CD4-positive, alpha-beta T cell (primary cell): ENCODE results near the gene HTR6. TPM values are rescaled to one million over a fixed set of nuclear protein-coding genes. Genes with fewer than 3 reads are reported as not detected.

ENCODE experiments used
- ATAC-seq: fragments of 200-7000 bp; cut with Tn5 transposase; one replicate; pipeline ENCODE4 v1.10.0; 2022; ENCODE audit warnings: mild to moderate bottlenecking; ENCODE audit not compliant: poor library complexity
- CTCF ChIA-PET: fragments of 350-600 bp; sonication (Branson Sonifier 250); formaldehyde crosslinking; loops from one replicate; lab custom pipeline; 2021; ENCODE audit warnings: antibody characterized with exemption, inconsistent platforms; lab: Charles Lee
- POLR2A ChIA-PET: fragments of 350-600 bp; sonication (Branson Sonifier 250); formaldehyde crosslinking; loops from one replicate; lab custom pipeline; 2021; ENCODE audit warnings: antibody characterized with exemption, inconsistent platforms; lab: Charles Lee
- DNase-seq, 14 experiments: peaks; one replicate each; pipeline ENCODE4 v3.0.0-alpha.2; 2013 to 2020; ENCODE audit warnings: mixed read lengths in 2 of 14
- H3K27ac ChIP-seq, 2 donors: one replicate each; pipeline versions ENCODE4 v1.5.1 to v1.7.0; 2013; ENCODE audit warnings: low read length in 2 of 2, low read depth in 1 of 2, mild to moderate bottlenecking in 1 of 2
- H3K27me3 ChIP-seq, 2 experiments: 1 replicate in 1 of 2; 2 replicates in 1 of 2; pipeline versions ENCODE4 v1.6.1 to v1.7.0; 2013; ENCODE audit warnings: low read length in 2 of 2, control low read depth in 1 of 2, mild to moderate bottlenecking in 1 of 2, moderate library complexity in 1 of 2; ENCODE audit not compliant: insufficient read depth in 2 of 2, control insufficient read depth in 1 of 2
- H3K36me3 ChIP-seq: one replicate; pipeline ENCODE4 v1.6.1; 2013; ENCODE audit warnings: low read length, control low read depth; ENCODE audit not compliant: insufficient read depth
- H3K4me1 ChIP-seq: one replicate; pipeline ENCODE4 v1.6.1; 2013; ENCODE audit warnings: low read length, control low read depth; ENCODE audit not compliant: insufficient read depth
- H3K4me3 ChIP-seq: one replicate; pipeline ENCODE4 v1.5.1; 2013; ENCODE audit warnings: mild to moderate bottlenecking, low read length, moderate library complexity
- H3K9me3 ChIP-seq, 2 experiments: 1 replicate in 1 of 2; 2 replicates in 1 of 2; pipeline versions ENCODE4 v1.6.1 to v1.7.0; 2013; ENCODE audit warnings: low read length in 2 of 2, mild to moderate bottlenecking in 2 of 2, control low read depth in 1 of 2, moderate library complexity in 1 of 2; ENCODE audit not compliant: control insufficient read depth in 1 of 2, insufficient read depth in 1 of 2
- H3K27ac Mint-ChIP-seq: one replicate; pipeline ENCODE4 v1.8.0; 2020; ENCODE audit warnings: mixed read lengths
- H3K27me3 Mint-ChIP-seq: one replicate; pipeline ENCODE4 v1.8.0; 2021; ENCODE audit warnings: mixed read lengths
- H3K36me3 Mint-ChIP-seq: one replicate; pipeline ENCODE4 v1.8.0; 2021; ENCODE audit warnings: low read depth, mixed read lengths
- H3K4me1 Mint-ChIP-seq: one replicate; pipeline ENCODE4 v1.8.0; 2021; ENCODE audit warnings: low read depth, mixed read lengths
- H3K4me3 Mint-ChIP-seq: one replicate; pipeline ENCODE4 v1.8.0; 2020; ENCODE audit warnings: mild to moderate bottlenecking, mixed read lengths
- H3K9me3 Mint-ChIP-seq: one replicate; pipeline ENCODE4 v1.8.0; 2020; ENCODE audit warnings: mixed read lengths
- CTCF ChIP-seq: fragments of 200-600 bp; IDR thresholded peaks from one replicate; pipeline ENCODE4 v1.8.0; 2022; ENCODE audit warnings: antibody characterized with exemption, mild to moderate bottlenecking
- intact Hi-C, 2 experiments: fragments of 100-400 bp; cut with DNase I in 1 of 2; cut with micrococcal nuclease in 1 of 2; formaldehyde crosslinking; loops; one replicate each; pipeline versions ENCODE4 v1.15.1 to v1.9.0; 2023 to 2025; cut with DNase I, micrococcal nuclease
- total RNA-seq, 174 experiments: library from RNA in 2 of 174; stranded (reverse) in 2 of 174; gene quantifications; one replicate each; pipeline ENCODE4 v1.2.3 and lab custom pipeline; 2021 to 2026

Gene HTR6
- total RNA-seq, 2 experiments from 2014 or later, result 2.1 to 2.2 TPM

GRCh38 chr1:19717467-19717866 lies 52.8 kb downstream of the HTR6 start:
- no peak overlapping the region for H3K4me3 ChIP-seq
- Mint-ChIP-seq H3K9me3 (no peaks in the 10 kb centered on the region), H3K4me3 (no peak overlapping the region), H3K27ac (no peak overlapping the region), H3K4me1 (peaks cover 6% of the 10 kb centered on the region), H3K36me3 (peaks cover 16% of the 10 kb centered on the region), H3K27me3 (no peaks in the 10 kb centered on the region)
- H3K27ac ChIP-seq, result no peak overlapping the region
- ChIA-PET CTCF (no interaction called here), POLR2A (no interaction called here)
- H3K36me3 ChIP-seq, result peaks cover 5% of the 10 kb centered on the region
- no peaks in the 10 kb centered on the region for H3K27me3 ChIP-seq
- DNase-seq (no peak), ATAC-seq (no peak)
- no peak for TF ChIP-seq CTCF
- peaks cover 7% of the 10 kb centered on the region for H3K4me1 ChIP-seq
- intact Hi-C loops, result loop anchor here in 1 of 2 experiments (5.0 kb wide), 1 partner anchor 435 kb away; no protein-coding TSS in a partner anchor
- H3K9me3 ChIP-seq, result no peaks in the 10 kb centered on the region

GRCh38 chr1:19720174-19720573 lies 55.5 kb downstream of the HTR6 start:
- no peaks in the 10 kb centered on the region for H3K27me3 ChIP-seq
- intact Hi-C loops, result no loop called here
- H3K27ac Mint-ChIP-seq, result no peak overlapping the region
- no peaks in the 10 kb centered on the region for H3K9me3 Mint-ChIP-seq
- no peak for TF ChIP-seq CTCF
- ATAC-seq (no peak), DNase-seq (no peak)
- CTCF ChIA-PET, result no interaction called here
- no peaks in the 10 kb centered on the region for H3K9me3 ChIP-seq
- H3K4me1 ChIP-seq, result peaks cover 7% of the 10 kb centered on the region
- H3K4me1 Mint-ChIP-seq, result peaks cover 6% of the 10 kb centered on the region
- peaks cover 34% of the 10 kb centered on the region for H3K36me3 Mint-ChIP-seq
- H3K27me3 Mint-ChIP-seq, result no peaks in the 10 kb centered on the region
- H3K36me3 ChIP-seq, result peaks cover 15% of the 10 kb centered on the region
- no peak overlapping the region for H3K4me3 Mint-ChIP-seq
- H3K4me3 ChIP-seq, result no peak overlapping the region
- POLR2A ChIA-PET, result no interaction called here
- H3K27ac ChIP-seq, result no peak overlapping the region

GRCh38 chr1:19720973-19721372 lies 56.3 kb downstream of the HTR6 start:
- ChIA-PET CTCF (no interaction called here), POLR2A (no interaction called here)
- Histone ChIP-seq H3K4me1 (no peaks in the 10 kb centered on the region), H3K9me3 (no peaks in the 10 kb centered on the region), H3K4me3 (no peak overlapping the region), H3K27ac (no peak overlapping the region), H3K36me3 (peaks cover 15% of the 10 kb centered on the region), H3K27me3 (no peaks in the 10 kb centered on the region)
- Mint-ChIP-seq H3K27ac (no peak overlapping the region), H3K4me1 (no peaks in the 10 kb centered on the region), H3K9me3 (no peaks in the 10 kb centered on the region), H3K36me3 (peaks cover 34% of the 10 kb centered on the region), H3K27me3 (no peaks in the 10 kb centered on the region), H3K4me3 (no peak overlapping the region)
- TF ChIP-seq CTCF, result no peak
- ATAC-seq, result no peak
- intact Hi-C loops, result no loop called here
- DNase-seq, result no peak
